ENCODE measurements around the gene LTBP4. TPM values are rescaled to one million over a fixed set of nuclear protein-coding genes. Genes with fewer than 3 reads are reported as not detected.
A peak's percentile ranks its signal among the peaks of the same experiment; 100 is the strongest.

LTBP4 gene
- total RNA-seq, 2 donors from 2014 or later: 160 to 500 TPM

- no peaks in the 10 kb centered on the region for H3K9me3 ChIP-seq
- no peaks in the 10 kb centered on the region for H3K27me3 ChIP-seq (replicated peaks; ENCODE audit: insufficient read depth)
- WGBS: under 1% methylated on average over 37 of the region's 53 CpGs
- intact Hi-C loops (cut with DNase I): no loop called here
- no peaks in the 10 kb centered on the region for H3K36me3 ChIP-seq
- peak; percentile 92 for TF ChIP-seq POLR2AphosphoS5 (IDR thresholded peaks at IDR 0.05)
- TF ChIP-seq POLR2A (IDR thresholded peaks at IDR 0.05): no peak
- peak; percentile 32 to 70 (median 47) for TF ChIP-seq CTCF (IDR thresholded peaks at IDR 0.05)
- DNase-seq (ENCODE audit: low spot score): peak; percentile 98
- H3K4me1 ChIP-seq (replicated peaks): peaks cover 7% of the 10 kb centered on the region
- H3K27ac ChIP-seq: peak overlapping the region; percentile 66 to 67
- peak overlapping the region; percentile 28 to 34 for H3K4me3 ChIP-seq
These were observed 30.7 kb upstream of the LTBP4 start for GRCh38 chr19:40570313-40571004.

GRCh38 chr19:40571005-40571318 is 30.2 kb upstream of the LTBP4 start:
- H3K4me1 ChIP-seq (replicated peaks): peaks cover 7% of the 10 kb centered on the region
- WGBS: 36% methylated on average over 3 of the region's 3 CpGs
- intact Hi-C loops (cut with DNase I): no loop called here
- no peak for DNase-seq (ENCODE audit: low spot score)
- no peaks in the 10 kb centered on the region for H3K36me3 ChIP-seq
- H3K4me3 ChIP-seq: no peak overlapping the region
- TF ChIP-seq POLR2A (IDR thresholded peaks at IDR 0.05) (no peak), POLR2AphosphoS5 (IDR thresholded peaks at IDR 0.05) (no peak), CTCF (IDR thresholded peaks at IDR 0.05) (no peak)
- H3K27me3 ChIP-seq (replicated peaks; ENCODE audit: insufficient read depth): no peaks in the 10 kb centered on the region
- H3K9me3 ChIP-seq: no peaks in the 10 kb centered on the region
- H3K27ac ChIP-seq: peak overlapping the region in 1 of 2 donors; percentile 66

GRCh38 chr19:40571831-40572495 is 29.2 kb upstream of the LTBP4 start:
- Histone ChIP-seq H3K9me3 (no peaks in the 10 kb centered on the region), H3K27ac (no peak overlapping the region)
- intact Hi-C loops (cut with DNase I): no loop called here

GRCh38 chr19:40575326-40575725 is 25.8 kb upstream of the LTBP4 start:
- Histone ChIP-seq H3K36me3 (no peaks in the 10 kb centered on the region), H3K4me1 (replicated peaks) (peaks cover under 1% of the 10 kb centered on the region), H3K4me3 (no peak overlapping the region), H3K27ac (no peak overlapping the region), H3K27me3 (replicated peaks; ENCODE audit: insufficient read depth) (no peaks in the 10 kb centered on the region), H3K9me3 (no peaks in the 10 kb centered on the region)
- 68% methylated on average over 16 of the region's 18 CpGs for WGBS
- DNase-seq (ENCODE audit: low spot score): no peak
- intact Hi-C loops (cut with DNase I): loop anchor here (5.0 kb wide), 1 partner anchor 108 kb away; the partner anchor contains the start of genes BLVRB and SPTBN4
- TF ChIP-seq POLR2AphosphoS5 (IDR thresholded peaks at IDR 0.05) (no peak), POLR2A (IDR thresholded peaks at IDR 0.05) (no peak), CTCF (IDR thresholded peaks at IDR 0.05) (no peak)

More at GRCh38 chr19:40571831-40572495, 29.2 kb upstream of the LTBP4 start:
- TF ChIP-seq POLR2A (IDR thresholded peaks at IDR 0.05): no peak
- no peak for TF ChIP-seq CTCF (IDR thresholded peaks at IDR 0.05)
- no peak for TF ChIP-seq POLR2AphosphoS5 (IDR thresholded peaks at IDR 0.05)
- 85% methylated on average over 10 of the region's 10 CpGs for WGBS
- H3K36me3 ChIP-seq: no peaks in the 10 kb centered on the region
- H3K4me1 ChIP-seq (replicated peaks): peaks cover 7% of the 10 kb centered on the region
- H3K27me3 ChIP-seq (replicated peaks; ENCODE audit: insufficient read depth): no peaks in the 10 kb centered on the region
- no peak for DNase-seq (ENCODE audit: low spot score)
- H3K4me3 ChIP-seq: no peak overlapping the region
